ENCODE measurements around the gene PAX4.

PAX4 gene

GRCh38 chr7:127609297-127609696, 8.6 kb downstream of the PAX4 start:
- FAIRE-seq (no peak), DNase-seq (ENCODE audit: insufficient read length, low spot score) (no peak)
- TF ChIP-seq POLR2A (IDR thresholded peaks at IDR 0.05; ENCODE audit: low read depth, low read length), result no peak

DNA sequence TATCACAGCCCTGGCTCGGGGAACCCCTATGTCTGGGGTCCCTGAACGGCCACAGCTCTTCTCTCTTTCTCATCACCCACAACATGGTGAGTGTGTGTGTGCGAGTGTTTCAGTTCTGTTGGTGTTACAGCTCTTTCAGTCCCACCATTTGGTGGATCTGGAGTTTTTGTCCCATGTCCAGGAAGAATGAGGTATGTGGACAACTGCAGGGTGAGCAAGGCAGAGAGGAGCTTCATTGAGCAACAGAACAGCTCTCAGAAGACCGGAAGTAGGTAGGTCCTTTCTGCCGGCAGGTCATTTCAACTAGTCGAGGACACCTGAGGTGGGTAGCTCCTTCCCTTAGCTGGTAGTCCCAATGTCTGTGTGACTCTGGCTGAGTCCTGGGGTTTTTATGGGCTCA, 9.5 kb downstream of the PAX4 start:
- FAIRE-seq, result no peak

DNA sequence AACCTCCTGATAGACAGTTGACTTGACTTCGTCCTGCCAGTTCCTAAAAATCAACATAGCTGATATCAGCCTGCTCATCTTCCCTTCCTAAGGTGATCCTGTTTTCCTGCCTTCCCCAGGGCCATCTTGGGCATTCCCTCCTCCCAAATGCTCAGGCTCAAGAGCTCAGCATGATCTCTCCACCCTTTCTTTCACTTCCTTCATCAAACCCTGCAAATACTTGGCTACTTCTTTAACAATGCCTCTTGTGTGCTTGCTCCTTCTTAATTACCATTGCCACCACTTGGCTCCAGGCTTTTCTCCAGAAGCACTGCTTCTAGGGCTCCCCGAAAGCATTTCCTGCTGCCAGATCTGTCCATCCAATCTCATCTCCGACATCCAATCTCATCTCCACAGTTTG, 17.1 kb downstream of the PAX4 start:
- TF ChIP-seq POLR2A (IDR thresholded peaks at IDR 0.05; ENCODE audit: low read depth, low read length), result no peak
- DNase-seq (ENCODE audit: insufficient read length, low spot score), result no peak
- no peak for FAIRE-seq

More for the DNA sequence above, 9.5 kb downstream of the PAX4 start:
- TF ChIP-seq POLR2A (IDR thresholded peaks at IDR 0.05; ENCODE audit: low read depth, low read length), result no peak
- no peak for DNase-seq (ENCODE audit: insufficient read length, low spot score)

GRCh38 chr7:127598318-127598717, 19.6 kb downstream of the PAX4 start:
- TF ChIP-seq POLR2A (IDR thresholded peaks at IDR 0.05; ENCODE audit: low read depth, low read length), result no peak
- FAIRE-seq (no peak), DNase-seq (ENCODE audit: insufficient read length, low spot score) (no peak)

- FAIRE-seq (no peak), DNase-seq (ENCODE audit: insufficient read length, low spot score) (no peak)
- no peak for TF ChIP-seq POLR2A (IDR thresholded peaks at IDR 0.05; ENCODE audit: low read depth, low read length)
Measured at GRCh38 chr7:127595737-127596136, 22.2 kb downstream of the PAX4 start.

GRCh38 chr7:127594490-127594889, 23.5 kb downstream of the PAX4 start:
- FAIRE-seq, result no peak
- no peak for TF ChIP-seq POLR2A (IDR thresholded peaks at IDR 0.05; ENCODE audit: low read depth, low read length)
- DNase-seq (ENCODE audit: insufficient read length, low spot score), result no peak

GRCh38 chr7:127592550-127592949, 25.4 kb downstream of the PAX4 start:
- no peak for TF ChIP-seq POLR2A (IDR thresholded peaks at IDR 0.05; ENCODE audit: low read depth, low read length)
- no peak for FAIRE-seq
- DNase-seq (ENCODE audit: insufficient read length, low spot score), result no peak

DNA sequence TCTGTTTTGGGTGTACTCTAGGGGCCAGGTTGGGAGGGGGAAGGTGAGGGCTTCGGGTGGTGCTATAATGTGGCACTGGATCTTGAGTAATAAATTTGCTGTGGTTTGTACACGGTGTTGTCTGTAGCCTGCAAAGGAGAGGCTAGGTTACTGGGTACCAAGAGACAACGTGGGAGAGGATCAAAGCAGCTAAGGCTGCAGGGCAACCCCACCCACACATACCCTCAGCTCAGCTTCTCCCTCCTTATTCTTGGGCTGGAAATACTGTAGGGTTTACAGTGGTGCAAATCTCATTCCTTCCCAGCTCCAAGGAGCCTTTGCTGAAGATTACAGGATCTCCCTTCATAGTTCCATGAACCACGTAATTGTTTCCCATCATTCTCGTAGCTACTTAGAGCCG, 26.4 kb downstream of the PAX4 start:
- TF ChIP-seq POLR2A (IDR thresholded peaks at IDR 0.05; ENCODE audit: low read depth, low read length), result no peak
- DNase-seq (ENCODE audit: insufficient read length, low spot score) (no peak), FAIRE-seq (no peak)

DNA sequence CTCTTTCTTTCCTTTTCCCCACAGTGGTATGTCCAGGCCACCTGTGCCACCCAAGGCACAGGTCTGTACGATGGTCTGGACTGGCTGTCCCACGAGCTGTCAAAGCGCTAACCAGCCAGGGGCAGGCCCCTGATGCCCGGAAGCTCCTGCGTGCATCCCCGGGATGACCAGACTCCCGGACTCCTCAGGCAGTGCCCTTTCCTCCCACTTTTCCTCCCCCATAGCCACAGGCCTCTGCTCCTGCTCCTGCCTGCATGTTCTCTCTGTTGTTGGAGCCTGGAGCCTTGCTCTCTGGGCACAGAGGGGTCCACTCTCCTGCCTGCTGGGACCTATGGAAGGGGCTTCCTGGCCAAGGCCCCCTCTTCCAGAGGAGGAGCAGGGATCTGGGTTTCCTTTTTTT, 26.8 kb downstream of the PAX4 start:
- DNase-seq (ENCODE audit: insufficient read length, low spot score) (no peak), FAIRE-seq (no peak)
- no peak for TF ChIP-seq POLR2A (IDR thresholded peaks at IDR 0.05; ENCODE audit: low read depth, low read length)

- DNase-seq (ENCODE audit: insufficient read length, low spot score) (no peak), FAIRE-seq (no peak)
- TF ChIP-seq POLR2A (IDR thresholded peaks at IDR 0.05; ENCODE audit: low read depth, low read length), result no peak
Measured at GRCh38 chr7:127589896-127590295, 28.0 kb downstream of the PAX4 start.

DNA sequence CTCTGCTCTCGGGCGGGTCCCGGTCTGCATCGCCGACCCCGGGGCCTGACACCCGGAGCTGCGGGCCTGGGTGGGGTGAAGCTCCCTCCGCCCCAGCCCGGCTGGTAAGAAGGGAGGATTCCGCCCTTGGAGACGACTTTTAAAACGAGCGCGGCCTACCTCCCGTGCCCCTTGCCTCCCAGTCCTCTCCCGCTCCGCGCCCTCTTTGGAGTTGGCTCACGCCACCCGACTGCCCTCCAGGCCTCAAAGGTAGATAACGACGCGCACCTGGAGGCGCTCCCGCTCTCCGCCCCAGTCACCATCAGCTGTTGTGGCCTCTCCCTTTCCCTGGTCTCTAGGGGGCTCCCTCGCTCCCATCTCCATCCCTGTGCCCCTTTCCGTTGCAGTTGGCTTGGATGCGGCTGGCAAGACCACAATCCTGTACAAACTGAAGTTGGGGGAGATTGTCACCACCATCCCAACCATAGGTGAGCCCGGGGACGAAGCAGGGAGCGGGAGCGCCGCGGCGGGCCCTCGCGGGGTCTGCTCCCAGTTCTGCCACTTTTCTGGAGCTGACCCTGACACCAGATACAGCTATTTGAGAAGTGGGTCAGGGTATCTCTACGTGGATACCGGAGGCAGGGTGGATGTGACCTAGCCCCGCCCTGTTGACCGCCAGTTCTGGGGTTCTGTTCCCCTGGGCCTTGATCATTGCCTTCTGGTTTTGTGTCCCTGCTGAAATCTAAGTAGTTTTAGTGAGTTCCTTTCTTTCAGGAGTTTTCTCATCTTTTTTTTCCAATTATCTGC, 29.1 kb downstream of the PAX4 start:
- TF ChIP-seq POLR2A (IDR thresholded peaks at IDR 0.05; ENCODE audit: low read depth, low read length), result peak; percentile 30; the same call in 1 of the 2 replicates
- DNase-seq (ENCODE audit: insufficient read length, low spot score), result peak; percentile 38
- no peak for FAIRE-seq

DNA sequence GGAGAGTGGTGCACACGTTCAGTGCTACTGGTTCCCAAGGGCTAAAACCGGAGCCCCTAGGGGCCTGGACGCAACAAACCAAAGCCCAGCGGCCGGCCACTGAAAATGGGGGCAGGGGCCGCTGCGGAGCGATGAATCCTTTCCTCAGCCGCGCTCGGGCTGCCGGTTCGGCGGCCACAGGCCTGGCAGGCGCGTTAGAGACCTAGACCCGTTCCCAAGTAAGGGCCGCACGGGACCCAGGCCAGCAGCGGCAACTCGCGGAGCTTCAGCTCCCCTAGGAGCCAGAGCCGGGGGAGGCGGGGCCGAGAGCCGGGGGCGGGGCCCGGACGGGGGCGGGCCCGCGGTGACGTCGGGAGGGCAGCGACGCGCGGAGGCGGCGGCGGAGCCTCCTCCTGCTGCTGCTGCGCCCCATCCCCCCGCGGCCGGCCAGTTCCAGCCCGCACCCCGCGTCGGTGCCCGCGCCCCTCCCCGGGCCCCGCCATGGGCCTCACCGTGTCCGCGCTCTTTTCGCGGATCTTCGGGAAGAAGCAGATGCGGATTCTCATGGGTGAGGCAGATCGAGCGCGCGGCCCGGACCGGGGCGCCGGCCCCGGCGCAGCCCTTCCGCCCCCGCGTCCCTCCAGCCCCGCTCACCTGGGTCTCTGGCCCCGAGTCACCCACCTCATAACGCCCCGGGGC, 29.8 kb downstream of the PAX4 start, which contains the start of gene ARF5:
TSS of gene ARF5 (plus strand) at position 393 of the 678 bp plus-strand sequence. CDS start at position 481, 88 bp downstream.
- TF ChIP-seq POLR2A (IDR thresholded peaks at IDR 0.05; ENCODE audit: low read depth, low read length), result peak; percentile 73
- FAIRE-seq (no peak), DNase-seq (ENCODE audit: insufficient read length, low spot score) (peak; percentile 93)

DNA sequence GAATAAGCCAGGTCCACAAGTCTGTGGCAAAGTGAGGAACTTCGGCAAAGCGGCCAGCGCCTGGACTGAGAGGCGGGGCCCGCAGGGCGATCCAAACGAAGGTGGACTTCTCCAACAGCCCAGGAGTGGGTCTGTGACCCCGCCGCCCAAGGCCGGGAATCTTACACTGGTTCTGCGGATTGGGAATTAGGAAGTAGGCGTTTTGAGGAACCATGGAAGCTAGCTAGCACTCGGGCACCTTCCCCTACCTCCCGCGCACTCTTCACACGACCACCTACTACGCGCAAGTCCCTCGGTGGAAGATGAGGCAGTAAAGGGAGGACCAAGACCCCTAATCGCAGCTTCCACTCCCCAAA, 30.3 kb downstream of the PAX4 start:
- TF ChIP-seq POLR2A (IDR thresholded peaks at IDR 0.05; ENCODE audit: low read depth, low read length), result no peak
- DNase-seq (ENCODE audit: insufficient read length, low spot score) (no peak), FAIRE-seq (no peak)

- FAIRE-seq, result no peak
- no peak for DNase-seq (ENCODE audit: insufficient read length, low spot score)
- TF ChIP-seq POLR2A (IDR thresholded peaks at IDR 0.05; ENCODE audit: low read depth, low read length), result no peak
Measured at GRCh38 chr7:127586346-127586745, 31.6 kb downstream of the PAX4 start.
